GM18517 (cell line): ENCODE measurements around the gene NFE2L3.
"Not testable (repeated sequence)": the region's sequence is repeated elsewhere in the genome, so short reads cannot be mapped to it uniquely, and the experiment has no call there.

ENCODE experiments used
- ATAC-seq: cut with Tn5 transposase; IDR thresholded peaks from one replicate; pipeline ENCODE4 v1.9.1; 2021; ENCODE audit warnings: mild to moderate bottlenecking, moderate library complexity; ENCODE audit not compliant: unreplicated experiment

The NFE2L3 gene

DNA sequence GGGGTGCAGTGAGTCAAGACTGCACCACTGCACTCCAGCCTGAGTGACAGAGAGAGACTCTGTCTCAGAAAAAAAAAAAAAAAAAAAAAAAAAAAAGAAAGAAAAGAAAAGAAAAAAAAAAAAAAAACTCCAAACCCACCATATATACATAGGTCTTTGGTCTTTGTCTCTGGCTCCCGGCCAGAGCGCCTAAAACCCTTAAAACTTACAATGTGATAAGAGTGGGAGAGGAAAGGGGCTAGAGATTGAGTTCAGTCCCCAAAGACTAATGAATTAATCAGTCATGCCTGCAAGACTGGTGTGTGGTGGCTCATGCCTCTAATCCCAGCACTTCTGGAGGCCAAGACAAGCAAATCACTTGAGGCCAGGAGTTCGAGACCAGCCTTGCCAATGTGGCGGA lies 6.8 kb upstream of the NFE2L3 start:
- ATAC-seq = no peak

DNA sequence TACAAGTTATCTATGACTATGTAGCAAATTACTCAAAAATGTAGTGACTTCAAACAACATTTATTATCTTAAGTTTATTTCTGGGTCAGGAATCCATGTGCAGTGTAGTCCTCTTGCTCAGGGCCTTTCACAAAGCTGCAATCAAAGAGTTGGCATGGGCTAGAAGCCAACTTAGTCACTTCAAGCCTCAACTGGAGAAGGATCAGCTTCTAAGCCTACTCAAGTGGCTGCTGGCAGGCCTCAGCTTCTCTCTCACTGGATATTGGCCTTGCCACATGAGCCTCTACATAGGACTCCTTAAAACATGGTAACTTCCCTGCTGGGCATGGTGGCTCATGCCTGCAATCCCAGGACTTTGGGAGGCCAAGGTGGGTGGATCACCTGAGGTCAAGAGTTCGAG lies 5.0 kb upstream of the NFE2L3 start:
- ATAC-seq = no peak

DNA sequence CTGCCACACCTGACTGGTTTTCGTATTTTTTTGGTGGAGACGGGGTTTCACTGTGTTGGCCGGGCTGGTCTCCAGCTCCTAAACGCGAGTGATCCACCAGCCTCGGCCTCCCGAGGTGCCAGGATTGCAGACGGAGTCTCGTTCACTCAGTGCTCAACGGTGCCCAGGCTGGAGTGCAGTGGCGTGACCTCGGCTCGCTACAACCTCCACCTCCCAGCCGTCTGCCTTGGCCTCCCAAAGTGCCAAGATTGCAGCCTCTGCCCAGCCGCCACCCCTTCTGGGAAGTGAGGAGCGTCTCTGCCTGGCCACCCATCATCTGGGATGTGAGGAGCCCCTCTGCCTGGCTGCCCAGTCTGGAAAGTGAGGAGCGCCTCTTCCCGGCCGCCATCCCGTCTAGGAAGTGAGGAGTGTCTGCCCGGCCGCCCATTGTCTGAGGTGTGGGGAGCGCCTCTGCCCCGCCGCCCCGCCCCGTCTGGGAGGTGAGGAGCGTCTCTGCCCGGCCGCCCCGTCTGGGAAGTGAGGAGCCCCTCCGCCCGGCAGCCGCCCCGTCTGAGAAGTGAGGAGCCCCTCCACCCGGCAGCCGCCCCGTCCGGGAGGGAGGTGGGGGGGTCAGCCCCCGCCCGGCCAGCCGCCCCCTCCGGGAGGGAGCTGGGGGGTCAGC lies 4.2 kb upstream of the NFE2L3 start:
- ATAC-seq = not testable (repeated sequence)

DNA sequence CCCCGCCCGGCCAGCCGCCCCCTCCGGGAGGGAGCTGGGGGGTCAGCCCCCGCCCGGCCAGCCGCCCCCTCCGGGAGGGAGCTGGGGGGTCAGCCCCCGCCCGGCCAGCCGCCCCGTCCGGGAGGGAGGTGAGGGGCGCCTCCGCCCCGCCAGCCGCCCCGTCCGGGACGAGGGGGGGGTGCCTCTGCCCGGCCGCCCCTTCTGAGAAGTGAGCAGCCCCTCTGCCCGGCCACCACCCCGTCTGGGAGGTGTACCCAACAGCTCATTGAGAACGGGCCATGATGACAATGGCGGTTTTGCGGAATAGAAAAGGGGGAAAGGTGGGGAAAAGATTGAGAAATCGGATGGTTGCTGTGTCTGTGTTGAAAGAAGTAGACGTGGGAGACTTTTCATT lies 3.7 kb upstream of the NFE2L3 start:
- ATAC-seq = not testable (repeated sequence)

DNA sequence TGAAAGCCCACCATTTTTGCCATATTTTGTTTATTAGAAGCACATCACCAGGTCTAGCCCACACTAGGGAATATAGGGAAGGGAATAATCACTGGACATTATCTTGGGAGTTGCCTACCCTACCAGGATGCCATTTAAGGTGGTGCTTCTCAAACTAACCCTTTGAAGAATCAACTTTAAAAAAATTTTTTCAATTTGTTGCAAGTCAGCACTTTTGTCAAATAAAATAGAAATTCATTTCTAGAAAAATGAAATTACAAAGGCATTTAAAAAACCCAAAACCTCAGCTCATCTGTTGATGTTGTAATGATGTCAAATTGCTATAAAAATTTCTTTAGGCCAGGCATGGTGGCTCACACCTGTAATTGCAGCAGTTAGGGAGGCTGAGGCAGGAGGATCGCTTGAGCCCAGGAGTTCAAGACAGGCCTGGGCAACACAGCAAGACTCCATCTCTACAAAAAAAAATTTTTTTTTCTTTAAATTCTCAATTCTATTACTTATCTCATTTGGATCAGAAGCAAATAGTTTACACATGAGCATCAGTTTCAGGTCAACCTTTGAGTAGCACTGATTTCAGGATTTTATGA lies 2.5 kb upstream of the NFE2L3 start:
- no peak for ATAC-seq

DNA sequence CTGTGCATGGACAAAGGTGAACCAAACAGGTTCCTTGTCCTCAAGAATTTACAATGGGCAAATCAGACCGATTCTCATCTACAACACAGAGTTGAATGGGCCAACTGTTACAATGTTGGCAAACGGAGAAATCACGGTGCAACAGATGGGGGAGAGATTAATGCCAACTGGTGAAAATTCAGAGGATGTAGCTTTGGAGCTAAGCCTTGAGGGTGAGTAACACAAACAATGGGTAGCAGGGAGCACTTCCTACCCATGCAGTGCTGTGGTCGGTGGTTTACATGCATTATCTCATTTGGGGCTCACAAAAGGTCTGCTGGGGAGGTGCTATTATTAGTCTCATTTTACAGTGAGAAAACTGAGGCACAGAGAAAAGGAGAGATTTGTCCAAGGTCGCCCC lies 902 bp upstream of the NFE2L3 start:
- no peak for ATAC-seq

DNA sequence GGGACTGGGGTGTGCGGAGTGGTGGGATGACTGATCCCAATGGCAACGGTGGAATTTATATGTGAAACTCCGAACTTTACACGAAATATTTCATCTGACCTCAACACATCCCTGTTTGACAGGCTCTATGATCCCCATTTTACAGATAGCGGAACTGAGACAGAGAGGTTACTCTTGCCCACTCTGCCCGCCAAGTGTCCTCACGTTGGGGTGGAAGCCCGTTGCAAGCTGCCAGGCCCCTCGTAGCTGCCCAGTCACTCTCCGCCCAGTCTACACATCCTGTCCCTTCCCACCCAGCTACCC lies 397 bp upstream of the NFE2L3 start:
- no peak for ATAC-seq

DNA sequence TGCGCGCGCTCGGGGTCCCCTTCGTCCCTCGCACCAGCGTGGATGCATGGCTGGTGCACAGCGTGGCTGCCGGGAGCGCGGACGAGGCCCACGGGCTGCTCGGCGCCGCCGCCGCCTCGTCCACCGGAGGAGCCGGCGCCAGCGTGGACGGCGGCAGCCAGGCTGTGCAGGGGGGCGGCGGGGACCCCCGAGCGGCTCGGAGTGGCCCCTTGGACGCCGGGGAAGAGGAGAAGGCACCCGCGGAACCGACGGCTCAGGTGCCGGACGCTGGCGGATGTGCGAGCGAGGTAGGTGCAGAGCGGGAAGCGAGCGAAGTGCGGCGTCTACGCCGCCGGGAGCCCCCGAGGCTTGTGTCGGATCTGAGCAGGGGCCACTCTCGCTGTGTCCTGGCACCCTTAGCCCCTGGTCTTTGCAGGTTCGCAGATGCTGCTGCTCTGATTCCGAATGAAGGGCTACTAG lies 813 bp downstream of the NFE2L3 start:
- peak; percentile 15 for ATAC-seq

DNA sequence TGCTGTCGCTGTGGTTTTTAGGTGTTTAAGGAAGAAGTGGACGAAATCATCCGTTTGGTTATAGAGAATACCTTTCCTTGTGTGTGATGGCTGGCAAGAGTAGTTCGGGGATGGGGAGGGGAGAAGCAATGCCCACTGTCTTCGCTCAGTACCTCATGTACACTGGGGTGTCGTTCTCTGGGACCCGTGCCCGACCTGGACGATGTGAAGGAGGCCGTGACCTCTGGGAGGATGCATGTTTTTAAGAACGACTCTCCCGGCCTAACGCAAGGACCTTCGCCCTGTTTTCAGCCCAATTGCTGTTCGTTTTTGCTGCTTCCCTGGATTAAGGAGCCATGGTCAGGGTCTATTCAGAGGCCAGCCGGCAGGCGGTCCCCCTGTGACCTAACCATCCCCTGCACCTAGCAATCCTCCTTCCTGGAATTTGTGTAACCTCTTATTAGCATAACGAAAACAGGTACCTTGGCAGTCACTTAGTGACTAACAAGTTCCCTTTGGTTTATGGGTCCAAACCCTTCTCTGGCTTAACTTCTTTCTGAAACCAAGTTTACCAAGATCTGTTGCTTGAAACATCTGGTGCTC lies 1.3 kb downstream of the NFE2L3 start:
- ATAC-seq = no peak

DNA sequence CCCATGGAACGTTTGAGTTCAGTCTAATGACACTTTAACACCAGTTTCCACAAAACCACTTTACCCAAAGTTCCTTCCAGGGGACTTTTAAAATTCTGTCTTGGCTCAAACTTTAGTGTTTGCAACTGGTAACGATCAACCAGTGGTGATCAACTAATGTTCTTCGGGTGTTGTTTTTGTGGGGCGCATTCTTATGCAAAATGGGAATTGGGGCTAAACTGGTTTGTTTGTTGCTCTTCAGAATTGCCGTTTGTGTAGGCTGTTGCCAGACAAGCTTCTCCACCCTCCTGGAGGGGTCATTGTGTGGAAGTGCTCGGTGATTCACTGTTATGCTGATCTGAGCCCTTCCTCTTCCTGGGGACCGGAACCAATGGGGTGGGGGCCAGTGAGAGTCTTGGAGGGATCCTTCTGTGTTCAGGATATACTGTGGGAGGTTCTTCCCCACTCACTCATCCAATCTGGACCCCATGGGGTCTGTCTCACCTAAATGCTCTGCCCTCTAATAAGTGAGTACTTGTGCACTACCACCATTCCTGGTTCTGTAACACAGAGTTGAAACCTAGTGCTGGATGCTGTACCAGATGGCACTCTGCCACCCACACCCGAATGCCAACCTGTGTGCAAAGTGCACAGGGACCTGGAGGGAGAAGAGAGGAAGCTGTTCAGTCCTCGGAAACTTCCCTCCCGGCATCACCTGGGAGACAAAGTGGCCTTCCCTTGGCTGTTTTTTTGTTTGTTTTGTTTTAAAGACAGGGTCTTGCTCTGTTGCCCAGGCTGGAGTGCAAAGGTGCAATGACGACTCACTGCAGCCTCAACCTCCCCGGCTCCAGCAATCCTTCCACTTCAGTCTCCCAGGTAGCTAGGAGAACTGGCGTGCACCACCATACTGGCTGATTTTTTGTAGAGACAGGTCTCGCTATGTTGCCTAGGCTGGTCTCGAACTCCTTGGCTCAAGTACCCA lies 2.1 kb downstream of the NFE2L3 start:
- ATAC-seq = no peak

DNA sequence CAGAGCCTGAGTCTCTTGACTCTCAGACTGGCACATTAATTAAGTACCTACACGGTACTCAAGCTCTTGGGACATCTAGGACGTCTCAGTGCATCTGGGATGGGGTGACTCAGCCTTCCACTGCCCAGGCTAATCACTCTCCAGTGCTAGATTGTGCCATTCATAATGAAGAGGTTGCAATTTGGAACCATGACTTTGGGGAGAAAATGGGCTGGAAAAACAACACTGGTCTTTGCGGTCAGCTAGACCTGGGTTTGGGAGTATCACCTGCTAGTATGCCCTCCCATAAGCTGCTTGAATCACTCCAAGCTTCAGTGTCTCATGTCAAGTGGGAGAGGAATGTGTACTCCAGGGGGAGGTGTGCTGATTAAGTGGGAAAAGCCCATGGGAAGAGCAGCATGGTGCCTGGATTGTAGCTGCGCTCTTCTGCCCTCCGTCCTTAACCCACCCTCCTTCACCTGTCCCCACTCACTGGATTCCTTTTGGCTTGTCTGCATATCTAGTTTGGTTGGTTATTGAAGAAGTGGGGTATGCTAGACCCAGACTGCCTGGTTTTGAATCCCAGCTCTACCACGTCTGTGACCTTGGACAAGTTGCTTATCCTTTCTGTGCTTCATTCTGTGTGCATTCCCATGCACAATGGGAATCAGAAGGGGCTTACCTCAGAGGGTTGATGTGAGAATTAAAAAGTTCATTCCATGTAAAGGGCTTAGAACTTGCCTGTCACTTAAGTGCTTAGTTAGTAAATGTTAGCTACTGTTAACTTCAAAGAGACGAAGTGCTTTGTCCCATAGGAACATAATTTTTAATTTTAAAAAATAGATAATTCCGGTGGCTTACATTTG lies 3.8 kb downstream of the NFE2L3 start:
- no peak for ATAC-seq

DNA sequence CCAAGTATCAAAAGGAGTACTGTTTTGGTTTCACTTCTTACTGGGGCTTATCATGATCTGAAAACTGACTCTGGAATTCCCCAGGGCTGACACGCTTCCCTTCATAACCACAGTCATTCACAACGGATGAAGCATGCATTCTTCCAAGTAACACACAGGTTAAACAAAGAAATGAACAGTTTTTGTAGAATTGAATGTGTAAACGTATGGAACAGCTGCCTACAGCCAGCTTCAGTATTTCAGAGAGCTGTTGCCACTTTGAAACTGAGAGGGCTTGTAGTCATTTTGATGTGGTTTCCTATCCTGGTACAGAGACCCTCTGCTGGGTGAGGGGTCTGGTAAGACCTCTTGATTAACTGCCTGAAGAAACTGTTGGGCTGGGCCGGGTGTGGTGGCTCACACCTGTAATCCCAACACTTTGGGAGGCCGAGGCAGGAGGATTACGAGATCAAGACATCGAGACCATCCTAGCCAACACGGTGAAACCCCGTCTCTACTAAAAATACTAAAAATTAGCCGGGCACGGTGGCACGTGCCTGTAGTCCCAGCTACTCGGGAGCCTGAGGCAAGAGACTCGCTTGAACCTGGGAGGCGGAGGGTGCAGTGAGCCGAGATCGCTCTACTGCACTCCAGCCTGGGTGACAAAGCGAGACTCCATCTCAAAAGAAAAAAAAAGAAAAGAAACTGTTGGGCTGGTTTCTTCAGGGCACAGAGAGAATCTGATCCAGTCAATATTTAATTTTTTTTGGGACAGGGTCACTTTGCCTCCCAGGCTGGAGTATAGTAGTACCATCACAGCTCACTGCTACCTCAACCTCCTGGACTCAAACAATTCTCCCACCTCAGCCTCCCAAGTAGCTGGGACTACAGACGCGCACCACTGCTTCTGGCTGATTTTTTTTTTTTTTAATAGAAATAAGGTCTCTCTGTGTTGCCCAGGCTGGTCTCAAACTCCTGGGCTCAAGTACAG lies 4.7 kb downstream of the NFE2L3 start:
- ATAC-seq = peak; percentile 31

DNA sequence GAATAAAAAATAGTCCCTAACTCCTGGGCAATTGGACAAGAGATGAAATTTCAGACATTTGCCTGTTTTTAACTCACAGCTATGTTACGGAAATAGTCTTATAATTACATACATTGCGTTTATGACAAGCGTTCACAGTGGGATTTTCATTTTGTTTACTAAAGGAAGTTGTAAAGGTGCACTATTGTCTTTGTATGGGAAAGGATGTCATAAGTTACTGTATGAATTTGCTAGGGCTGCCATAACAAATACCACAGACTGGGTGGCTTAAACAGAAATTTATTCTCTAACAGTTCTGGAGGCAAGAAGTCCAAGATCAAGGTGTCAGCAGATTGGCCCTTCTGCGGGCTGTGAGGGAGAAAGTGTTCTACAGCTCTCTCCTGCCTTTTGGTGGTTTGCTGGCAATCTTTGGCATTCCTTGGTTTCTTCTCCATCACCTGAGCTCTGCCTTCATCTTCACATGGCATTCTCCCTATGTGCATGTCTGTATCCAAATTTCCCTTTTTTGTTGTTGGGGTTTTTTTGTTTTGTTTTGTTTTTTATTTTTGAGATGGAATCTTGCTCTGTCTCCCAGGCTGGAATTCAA lies 5.6 kb downstream of the NFE2L3 start:
- no peak for ATAC-seq

DNA sequence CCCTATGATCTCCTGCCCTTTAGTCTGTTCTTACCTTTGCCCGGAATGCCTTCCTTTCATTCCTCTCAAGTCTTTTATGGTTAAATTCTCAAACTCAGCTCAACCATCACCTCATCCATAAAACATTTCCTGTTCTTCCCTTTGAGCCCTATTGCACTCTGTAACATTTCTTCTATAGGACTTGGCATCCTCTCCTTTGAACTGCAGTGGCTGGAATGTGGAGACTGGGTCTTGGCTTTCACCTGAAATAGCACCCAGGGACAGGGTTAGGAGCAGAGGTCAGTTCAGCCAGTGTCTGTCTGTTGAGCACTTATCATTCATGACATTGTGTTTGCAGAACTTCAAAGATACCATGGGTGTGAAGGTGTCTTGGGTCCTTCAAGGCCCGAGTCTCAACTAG lies 7.2 kb downstream of the NFE2L3 start:
- ATAC-seq = no peak

DNA sequence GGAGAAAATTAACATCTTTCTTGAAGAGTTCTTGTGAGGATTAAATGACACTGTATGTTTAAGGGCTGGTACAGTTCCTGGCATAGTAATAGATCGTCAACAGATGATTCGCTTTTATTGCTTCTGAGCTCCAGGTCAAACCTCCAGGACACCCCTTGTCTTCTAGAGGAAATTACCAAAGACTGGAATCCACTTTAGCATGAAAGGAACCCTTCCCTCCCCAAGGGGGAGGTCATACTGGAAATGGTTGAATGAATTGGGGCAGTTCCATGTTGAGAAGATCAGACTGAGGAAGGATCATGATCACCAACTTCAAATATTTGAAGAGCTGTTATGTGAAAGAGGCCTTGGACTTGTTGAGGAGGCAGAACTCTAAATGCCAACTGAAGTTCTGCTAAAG lies 8.9 kb downstream of the NFE2L3 start:
- no peak for ATAC-seq

DNA sequence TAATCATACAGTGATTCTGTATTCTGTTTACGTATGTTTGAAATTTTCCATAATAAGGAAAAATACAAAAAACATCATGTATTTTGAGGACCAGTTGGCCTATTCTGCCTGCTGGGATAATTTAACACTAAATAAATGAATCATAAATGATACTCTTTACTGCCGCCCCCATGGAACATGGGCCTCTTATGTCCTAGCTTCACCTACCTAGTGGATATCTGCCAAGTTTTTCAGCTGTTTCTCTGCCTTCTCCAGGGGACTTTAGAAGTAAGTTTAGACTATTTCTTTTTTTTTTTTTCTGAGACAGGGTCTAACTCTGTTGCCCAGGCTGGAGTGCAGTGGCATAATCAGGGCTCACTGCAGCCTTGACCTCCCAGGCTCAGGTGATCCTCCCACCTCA lies 10.4 kb downstream of the NFE2L3 start:
- no peak for ATAC-seq

DNA sequence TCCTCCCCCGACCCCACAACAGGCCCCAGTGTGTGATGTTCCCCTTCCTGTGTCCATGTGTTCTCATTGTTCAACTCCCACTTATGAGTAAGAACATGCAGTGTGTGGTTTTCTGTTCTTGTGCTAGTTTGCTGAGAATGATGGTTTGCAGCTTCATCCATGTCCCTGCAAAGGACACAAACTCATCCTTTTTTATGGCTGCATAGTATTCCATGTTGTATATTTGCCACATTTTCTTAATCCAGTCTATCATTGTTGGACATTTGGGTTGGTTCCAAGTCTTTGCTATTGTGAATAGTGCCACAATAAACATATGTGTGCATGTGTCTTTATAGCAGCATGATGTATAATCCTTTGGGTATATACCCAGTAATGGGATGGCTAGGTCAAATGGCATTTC lies 11.8 kb downstream of the NFE2L3 start:
- not testable (repeated sequence) for ATAC-seq

DNA sequence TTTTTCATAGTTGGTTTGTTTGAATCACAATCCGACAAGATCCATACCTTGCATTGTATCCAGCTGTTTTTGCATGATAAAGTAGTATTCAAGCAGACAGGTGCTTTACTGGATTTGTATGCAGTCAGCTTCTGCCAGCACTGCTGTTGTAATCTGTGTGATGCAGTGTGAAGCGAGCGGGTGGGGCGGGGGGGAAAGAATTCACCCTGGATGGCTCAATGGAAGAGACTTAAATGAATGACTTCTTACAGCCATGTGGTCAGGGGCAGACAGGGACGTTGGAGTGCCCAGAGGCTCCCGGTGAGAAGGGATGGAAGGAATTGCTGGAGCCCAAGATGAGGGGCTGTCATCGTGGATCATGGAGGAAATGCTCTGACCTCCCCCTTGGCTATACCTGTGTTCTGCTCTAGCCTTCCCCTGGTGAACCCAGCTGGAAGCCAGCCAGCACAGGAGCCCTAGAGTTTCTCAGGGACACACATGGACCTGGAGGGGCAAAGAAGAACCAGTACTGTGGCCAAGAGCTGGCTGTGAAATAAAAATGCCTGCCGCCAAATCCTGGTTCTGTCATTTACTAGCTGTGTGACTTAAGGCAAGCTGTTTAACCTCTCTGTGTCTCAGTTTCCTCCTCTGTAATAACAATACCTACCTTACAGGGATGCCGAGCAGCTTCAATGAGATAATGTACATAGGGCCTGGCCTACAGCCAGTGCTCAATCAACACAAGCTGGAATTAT lies 14.1 kb downstream of the NFE2L3 start:
- no peak for ATAC-seq
